SU-DHL-6 (cell line): ENCODE results near the gene LAMA3.

Experiments
- H2AFZ ChIP-seq: fragments of 200-600 bp; sonication (generic); 2 replicates; pipeline ENCODE4 v1.6.1; 2014; ENCODE audit warnings: low read depth, mild to moderate bottlenecking, moderate library complexity, mixed read lengths, antibody characterized with exemption, low read length; ENCODE audit not compliant: severe bottlenecking
- H3F3A ChIP-seq: fragments of 200-600 bp; shearing (Covaris generic); 2 replicates; pipeline ENCODE4 v1.6.0; 2016; ENCODE audit warnings: antibody characterized with exemption, mild to moderate bottlenecking; ENCODE audit not compliant: insufficient read depth
- H3K27ac ChIP-seq: fragments of 200-600 bp; sonication (generic); 2 replicates; pipeline ENCODE4 v1.5.1; 2016; ENCODE audit warnings: low read depth, mild to moderate bottlenecking, low read length, moderate library complexity, mixed read lengths
- H3K27me3 ChIP-seq: fragments of 200-600 bp; sonication (generic), shearing (Covaris generic); 2 replicates; pipeline ENCODE4 v1.6.0; 2014; ENCODE audit warnings: mild to moderate bottlenecking, low read length
- H3K36me3 ChIP-seq: fragments of 200-600 bp; sonication (generic); 2 replicates; pipeline ENCODE4 v1.6.1; 2014; ENCODE audit warnings: mild to moderate bottlenecking, low read length, mixed read lengths
- H3K4me2 ChIP-seq: fragments of 300-600, 200-600 bp; shearing (Covaris generic), sonication (generic); 2 replicates; pipeline ENCODE4 v1.6.0; 2014; ENCODE audit warnings: low read length, low read depth, mild to moderate bottlenecking; ENCODE audit not compliant: poor library complexity, severe bottlenecking
- H3K4me3 ChIP-seq: fragments of 200-600 bp; sonication (generic); 2 replicates; pipeline ENCODE4 v1.5.1; 2014; ENCODE audit warnings: antibody characterized with exemption, low read length, mild to moderate bottlenecking, mixed read lengths; ENCODE audit not compliant: insufficient read depth, poor library complexity, severe bottlenecking
- H3K79me2 ChIP-seq: fragments of 200-600 bp; sonication (generic); 2 replicates; pipeline ENCODE4 v1.6.1; 2014; ENCODE audit warnings: mild to moderate bottlenecking, low read length, moderate library complexity; ENCODE audit not compliant: insufficient read depth
- H3K9ac ChIP-seq: fragments of 200-600 bp; sonication (generic); 2 replicates; pipeline ENCODE4 v1.7.0; 2014; ENCODE audit warnings: mild to moderate bottlenecking, low read length
- H3K9me2 ChIP-seq: fragments of 200-600 bp; sonication (generic); replicated peaks from 2 replicates; pipeline ENCODE4 v1.6.1; 2014; ENCODE audit warnings: low read length; ENCODE audit not compliant: insufficient read depth
- H3K9me3 ChIP-seq: fragments of 200-600 bp; sonication (generic); 2 replicates; pipeline ENCODE4 v1.6.1; 2014; ENCODE audit warnings: low read length, mixed read lengths; ENCODE audit not compliant: insufficient read depth
- H4K20me1 ChIP-seq: fragments of 200-600 bp; sonication (generic); 2 replicates; pipeline ENCODE4 v1.6.1; 2014; ENCODE audit warnings: low read depth, mild to moderate bottlenecking, antibody characterized with exemption, low read length, moderate library complexity, mixed read lengths
- EZH2phosphoT487 ChIP-seq: fragments of 200-600 bp; sonication (generic), shearing (Covaris generic); conservative IDR thresholded peaks from 2 replicates; pipeline ENCODE4 v1.6.1; 2018; ENCODE audit warnings: mild to moderate bottlenecking, antibody characterized with exemption, low read length, moderate library complexity, mixed read lengths
- TF ChIP-seq, protein P1 (sequence below): fragments of 200-600 bp; sonication (generic); IDR thresholded peaks from one replicate; pipeline ENCODE4 v1.5.1; 2017; ENCODE audit warnings: antibody characterized with exemption, mild to moderate bottlenecking, low read length, moderate library complexity; ENCODE audit not compliant: insufficient read depth, poor library complexity, severe bottlenecking

The LAMA3 gene

DNA sequence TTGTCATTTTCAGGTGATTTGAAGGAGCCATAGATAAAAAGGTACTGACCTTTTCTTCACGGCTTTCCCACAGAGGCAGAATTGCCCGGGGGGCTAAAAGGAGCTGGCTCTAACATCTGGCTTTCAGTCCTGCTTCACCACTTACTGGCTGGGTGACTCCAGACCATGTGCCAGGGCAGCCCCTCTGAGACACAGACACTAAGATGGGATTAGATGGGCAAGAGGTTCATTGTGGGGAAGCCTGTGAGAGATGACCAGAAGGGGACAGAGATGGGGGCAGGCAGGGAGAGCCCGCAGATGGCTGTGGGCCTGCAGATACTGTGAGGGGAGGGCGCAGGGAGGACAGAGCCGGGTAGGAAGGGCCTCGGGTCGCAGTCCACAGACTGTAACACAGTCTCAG, 250.6 kb downstream of the LAMA3 start:
- Histone ChIP-seq H3K36me3 (no peaks in the 10 kb centered on the region), H3K79me2 (no peaks in the 10 kb centered on the region), H3K27me3 (no peaks in the 10 kb centered on the region), H3K27ac (no peak overlapping the region), H3K9me3 (no peaks in the 10 kb centered on the region), H3F3A (no peaks in the 10 kb centered on the region), H2AFZ (no peak overlapping the region), H4K20me1 (no peaks in the 10 kb centered on the region), H3K4me3 (no peak overlapping the region), H3K9me2 (no peaks in the 10 kb centered on the region), H3K4me2 (no peak overlapping the region), H3K9ac (no peak overlapping the region)
- no peak for TF ChIP-seq EZH2phosphoT487
- TF ChIP-seq, protein P1, sequence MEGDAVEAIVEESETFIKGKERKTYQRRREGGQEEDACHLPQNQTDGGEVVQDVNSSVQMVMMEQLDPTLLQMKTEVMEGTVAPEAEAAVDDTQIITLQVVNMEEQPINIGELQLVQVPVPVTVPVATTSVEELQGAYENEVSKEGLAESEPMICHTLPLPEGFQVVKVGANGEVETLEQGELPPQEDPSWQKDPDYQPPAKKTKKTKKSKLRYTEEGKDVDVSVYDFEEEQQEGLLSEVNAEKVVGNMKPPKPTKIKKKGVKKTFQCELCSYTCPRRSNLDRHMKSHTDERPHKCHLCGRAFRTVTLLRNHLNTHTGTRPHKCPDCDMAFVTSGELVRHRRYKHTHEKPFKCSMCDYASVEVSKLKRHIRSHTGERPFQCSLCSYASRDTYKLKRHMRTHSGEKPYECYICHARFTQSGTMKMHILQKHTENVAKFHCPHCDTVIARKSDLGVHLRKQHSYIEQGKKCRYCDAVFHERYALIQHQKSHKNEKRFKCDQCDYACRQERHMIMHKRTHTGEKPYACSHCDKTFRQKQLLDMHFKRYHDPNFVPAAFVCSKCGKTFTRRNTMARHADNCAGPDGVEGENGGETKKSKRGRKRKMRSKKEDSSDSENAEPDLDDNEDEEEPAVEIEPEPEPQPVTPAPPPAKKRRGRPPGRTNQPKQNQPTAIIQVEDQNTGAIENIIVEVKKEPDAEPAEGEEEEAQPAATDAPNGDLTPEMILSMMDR, result no peak

- no peak overlapping the region for H3K4me3 ChIP-seq
- no peaks in the 10 kb centered on the region for H3K9me3 ChIP-seq
- H3K27ac ChIP-seq, result no peak overlapping the region
- H3K9ac ChIP-seq, result no peak overlapping the region
- H3K79me2 ChIP-seq, result no peaks in the 10 kb centered on the region
- no peaks in the 10 kb centered on the region for H3K36me3 ChIP-seq
- no peak overlapping the region for H3K4me2 ChIP-seq
- H3K9me2 ChIP-seq, result no peaks in the 10 kb centered on the region
- no peaks in the 10 kb centered on the region for H3F3A ChIP-seq
- H3K27me3 ChIP-seq, result no peaks in the 10 kb centered on the region
- no peak overlapping the region for H2AFZ ChIP-seq
- TF ChIP-seq, protein P1, result no peak
- TF ChIP-seq EZH2phosphoT487, result no peak
- no peaks in the 10 kb centered on the region for H4K20me1 ChIP-seq
These were observed 252.5 kb downstream of the LAMA3 start for GRCh38 chr18:23941791-23942190.

GRCh38 chr18:23943104-23943503, 253.9 kb downstream of the LAMA3 start:
- Histone ChIP-seq H3K36me3 (no peaks in the 10 kb centered on the region), H3K79me2 (no peaks in the 10 kb centered on the region), H3K27ac (no peak overlapping the region), H3K9me3 (no peaks in the 10 kb centered on the region), H3K9me2 (no peaks in the 10 kb centered on the region), H3K9ac (no peak overlapping the region), H3K4me2 (no peak overlapping the region), H3K27me3 (no peaks in the 10 kb centered on the region), H3K4me3 (no peak overlapping the region), H2AFZ (no peak overlapping the region), H4K20me1 (no peaks in the 10 kb centered on the region), H3F3A (no peaks in the 10 kb centered on the region)
- TF ChIP-seq, protein P1, result no peak
- TF ChIP-seq EZH2phosphoT487, result no peak
